Tongue (tissue), 3 donors: ENCODE results near the gene C16orf87. TPM values are rescaled to one million over a fixed set of nuclear protein-coding genes. Genes with fewer than 3 reads are reported as not detected.

Experiments used
- DNase-seq: peaks from one replicate; pipeline ENCODE4 v3.0.0-alpha.2; 2015
- small RNA-seq: library from RNA; depleted of rRNA; stranded (forward); fragments of <200 nt; gene quantifications from one replicate; pipeline ENCODE3, GENCODE V24; 2014; ENCODE audit warnings: low replicate concordance
- total RNA-seq: library from RNA; depleted of rRNA; stranded (reverse); fragments of >200 nt; gene quantifications from one replicate; pipeline ENCODE4 v1.2.3, GENCODE V29; 2014

Gene C16orf87
- total RNA-seq, 1 donor from 2014 or later = 30.9 TPM

- no peak for DNase-seq
Observed at GRCh38 chr16:46753015-46753414, 78.0 kb downstream of the C16orf87 start.

GRCh38 chr16:46751381-46751780 is 79.6 kb downstream of the C16orf87 start:
- DNase-seq = no peak

GRCh38 chr16:46748775-46749705 is 81.9 kb downstream of the C16orf87 start:
- peak; percentile 67 for DNase-seq

GRCh38 chr16:46747777-46748651 is 83.0 kb downstream of the C16orf87 start, which contains the start of gene MYLK3:
Gene MYLK3 (minus strand): TSS chr16:46748344. CDS start chr16:46748193, 151 bp downstream.
- peak; percentile 66 for DNase-seq

GRCh38 chr16:46746821-46747776 is 83.9 kb downstream of the C16orf87 start:
- peak; percentile 75 for DNase-seq

Small RNA genes within 50 kb of the gene (small RNA-seq; reads per million reads assigned to genes)
- gene AC007225.2 = not detected

Other genes starting within 250 kb of the C16orf87 start
- gene SHCBP1, start 209.8 kb downstream of the C16orf87 start, total RNA-seq = 14.4 TPM
- gene VPS35, start 142.0 kb downstream of the C16orf87 start, total RNA-seq = 129 TPM
- gene ORC6, start 141.5 kb downstream of the C16orf87 start, total RNA-seq = 11.9 TPM
- 80.8 TPM for gene MYLK3, start 82.8 kb downstream of the C16orf87 start, total RNA-seq
- 80.7 TPM for gene GPT2, start 53.2 kb upstream of the C16orf87 start, total RNA-seq
- gene DNAJA2, start 142.5 kb upstream of the C16orf87 start, total RNA-seq = 55.4 TPM